ENCODE data around the gene SLC24A3.
A peak's percentile ranks its signal among the peaks of the same experiment; 100 is the strongest.
"Not testable (repeated sequence)": the region's sequence is repeated elsewhere in the genome, so short reads cannot be mapped to it uniquely, and the experiment has no call there.

SLC24A3 gene

DNA sequence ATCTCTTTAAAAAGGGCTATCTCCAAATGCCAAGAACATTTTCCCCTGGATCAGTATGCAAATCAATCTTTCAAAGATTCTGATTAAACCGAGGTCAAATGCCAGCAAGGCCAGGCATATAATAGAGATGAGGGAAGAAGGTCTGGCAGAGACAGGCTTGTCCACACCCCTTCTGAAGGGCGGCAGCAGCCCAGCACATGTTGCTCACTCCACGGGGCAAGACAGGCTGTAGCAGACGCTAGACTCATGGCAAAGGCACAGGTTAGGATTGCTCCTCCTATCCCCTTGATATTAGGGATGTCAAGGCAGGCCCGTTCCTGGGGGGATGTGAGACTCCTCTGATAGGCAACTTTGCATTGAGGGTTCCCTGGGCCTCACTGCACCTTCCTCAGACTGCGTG, 440.9 kb downstream of the SLC24A3 start:
- DNase-seq = no peak

DNA sequence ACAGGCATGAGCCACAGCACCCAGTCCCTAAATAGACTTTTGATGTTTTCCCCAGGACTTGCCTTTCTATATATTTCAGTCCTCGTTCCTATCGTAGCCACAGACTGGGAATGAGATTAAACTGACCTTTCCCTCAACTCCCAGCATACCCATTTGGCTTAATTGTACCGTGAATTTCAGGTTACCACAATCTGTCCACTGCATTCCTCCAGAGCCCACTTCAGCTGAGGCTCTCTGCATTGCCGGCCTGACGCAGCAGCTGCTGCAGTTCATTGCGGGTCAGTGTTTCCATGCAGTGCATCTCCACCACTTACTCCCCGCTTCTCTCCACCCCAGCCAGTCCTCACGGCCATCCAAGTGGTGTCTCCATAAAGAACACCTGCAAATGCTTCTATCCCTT, 442.5 kb downstream of the SLC24A3 start:
- no peak for DNase-seq

DNA sequence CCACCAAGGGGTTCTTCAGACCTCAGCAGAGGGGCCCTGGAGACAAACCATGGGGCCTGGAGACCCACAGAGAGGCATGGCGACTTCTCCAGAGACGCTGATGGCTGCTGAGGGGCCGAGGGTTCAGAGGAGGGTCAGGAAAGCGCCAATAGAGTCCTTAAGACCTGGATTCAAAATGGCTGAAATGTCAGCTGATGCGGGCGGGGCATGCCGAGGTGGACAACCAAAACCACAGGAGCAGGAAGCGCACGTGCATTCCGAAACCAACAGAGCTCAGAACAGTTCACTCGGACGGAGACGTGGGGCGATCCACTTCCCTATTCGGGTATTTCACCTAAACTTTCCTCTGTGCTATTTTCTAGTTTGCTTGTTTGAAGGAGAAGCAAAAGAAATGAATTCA, 445.7 kb downstream of the SLC24A3 start:
- no peak for DNase-seq

DNA sequence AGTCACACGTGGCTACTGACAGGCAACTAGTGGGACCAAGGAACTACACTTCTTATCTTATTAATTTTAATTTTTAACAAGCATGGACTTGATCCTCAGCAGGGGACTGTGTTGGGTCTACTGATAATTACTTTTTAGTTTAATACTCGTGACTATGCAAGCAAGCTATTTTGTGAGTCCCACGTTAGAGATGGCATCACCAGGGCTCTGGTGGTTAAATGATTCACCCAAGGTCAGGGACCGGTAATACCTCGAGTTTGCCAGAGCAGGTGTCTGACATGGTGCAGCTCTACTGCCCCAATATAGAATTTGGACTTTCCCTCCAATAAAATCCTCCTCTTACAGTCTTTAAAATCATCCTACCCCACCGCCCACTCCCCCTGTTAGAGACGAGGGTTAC, 447.0 kb downstream of the SLC24A3 start:
- no peak for DNase-seq

DNA sequence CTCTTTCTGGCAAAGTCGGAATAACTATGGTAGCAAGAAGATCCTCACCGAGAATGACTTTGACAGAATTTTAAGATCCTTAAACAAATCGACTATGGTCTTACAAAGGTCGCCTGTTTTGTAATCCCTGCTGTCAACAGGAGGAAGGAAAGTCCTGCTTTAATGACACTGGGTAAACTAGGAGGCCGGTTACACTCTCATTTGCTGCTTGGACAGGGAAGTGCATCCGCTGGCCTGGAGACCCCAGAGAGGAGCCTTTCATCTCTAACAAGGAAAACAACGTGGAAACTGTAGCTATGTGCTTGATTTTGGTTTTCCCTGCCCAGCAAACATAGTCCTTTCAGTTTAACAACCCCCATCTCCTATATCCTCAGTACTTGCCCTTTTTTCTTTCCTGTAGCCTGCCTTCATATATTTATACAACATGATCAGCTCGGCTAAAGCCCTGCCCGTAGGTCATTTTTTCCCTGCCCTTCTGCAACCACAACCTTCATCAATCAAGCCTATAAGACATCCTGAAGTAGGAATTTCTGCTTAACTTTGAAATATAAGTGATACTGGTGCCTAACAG, 448.5 kb downstream of the SLC24A3 start:
- no peak for DNase-seq

DNA sequence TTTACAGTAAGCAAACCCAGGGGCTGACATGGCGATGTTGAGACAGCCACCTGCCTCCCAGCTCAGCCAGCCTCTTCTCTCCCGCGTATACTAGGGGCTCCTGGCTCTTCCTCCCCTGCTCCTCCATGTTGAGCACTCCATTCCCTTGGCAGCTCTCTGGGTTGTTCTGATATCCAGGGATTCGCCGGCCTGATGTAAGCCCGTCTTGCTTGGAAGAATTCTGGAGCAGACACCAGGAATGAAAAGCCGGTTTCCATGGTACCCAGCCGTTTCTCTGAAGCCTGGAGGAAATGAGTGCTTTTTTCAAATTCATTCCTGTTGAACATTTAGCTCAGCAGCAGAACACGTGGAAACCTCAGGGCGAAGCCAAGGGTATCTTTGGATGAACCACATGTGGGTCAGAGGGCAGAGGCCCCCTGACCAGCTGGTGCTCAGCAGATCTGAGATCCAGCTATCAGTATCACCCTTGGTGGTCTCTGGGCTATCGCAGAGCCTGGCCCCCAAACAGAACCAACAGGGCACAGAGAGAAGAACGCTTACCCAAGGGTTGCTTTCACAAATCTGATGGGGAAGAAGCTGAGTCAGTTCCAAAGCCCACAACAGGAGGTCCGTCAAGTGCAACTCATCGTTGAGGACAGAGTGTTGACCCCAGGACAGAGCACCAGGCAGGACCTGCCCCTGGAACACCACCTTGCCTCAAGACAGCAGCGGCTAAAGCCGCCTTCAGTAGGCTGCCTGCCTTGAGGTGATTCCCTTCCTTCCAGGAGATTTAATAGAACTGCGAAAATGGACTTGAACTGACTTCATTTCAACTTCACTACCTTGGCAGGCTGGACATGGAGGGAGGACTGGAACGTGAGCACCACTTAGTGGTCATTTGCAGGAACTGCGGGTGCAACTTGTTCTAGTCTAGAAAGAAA, 449.5 kb downstream of the SLC24A3 start:
- DNase-seq = peak; percentile 6

DNA sequence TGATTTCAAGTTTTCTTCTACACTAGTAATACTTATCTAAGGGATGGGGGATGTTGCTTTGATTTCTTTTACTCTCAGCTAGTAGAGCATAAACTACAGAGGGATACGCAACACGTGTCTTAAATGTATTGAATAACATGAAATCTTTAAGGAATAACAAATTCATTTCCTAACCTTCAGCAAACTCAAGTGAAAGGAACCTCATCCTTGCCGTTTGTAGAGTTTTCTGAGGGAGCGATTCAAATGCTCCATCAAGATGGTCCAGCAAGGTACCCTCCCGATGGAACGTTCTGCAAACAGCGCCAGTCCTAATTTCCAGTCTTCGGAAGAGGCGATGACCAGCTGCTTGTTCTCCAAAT, 450.2 kb downstream of the SLC24A3 start:
- no peak for DNase-seq

DNA sequence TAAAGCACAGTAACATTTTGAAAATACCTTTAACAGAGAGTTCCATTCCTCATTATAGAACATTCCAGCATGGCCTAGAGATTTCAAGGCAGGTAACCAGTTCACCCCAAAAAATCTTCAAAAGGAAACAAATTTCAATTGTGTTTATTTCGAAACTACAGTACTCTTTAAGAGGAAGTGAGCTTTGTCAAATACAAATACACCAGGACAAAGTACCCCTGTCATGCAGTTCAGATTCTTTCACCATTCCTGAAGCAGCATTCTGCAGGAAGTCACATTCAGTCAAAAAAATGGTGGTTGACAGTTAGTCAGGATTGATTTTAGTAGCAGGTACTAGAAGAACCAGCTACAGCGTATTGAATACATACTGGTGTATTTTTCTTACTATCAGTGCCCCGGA, 456.0 kb downstream of the SLC24A3 start:
- DNase-seq = no peak

DNA sequence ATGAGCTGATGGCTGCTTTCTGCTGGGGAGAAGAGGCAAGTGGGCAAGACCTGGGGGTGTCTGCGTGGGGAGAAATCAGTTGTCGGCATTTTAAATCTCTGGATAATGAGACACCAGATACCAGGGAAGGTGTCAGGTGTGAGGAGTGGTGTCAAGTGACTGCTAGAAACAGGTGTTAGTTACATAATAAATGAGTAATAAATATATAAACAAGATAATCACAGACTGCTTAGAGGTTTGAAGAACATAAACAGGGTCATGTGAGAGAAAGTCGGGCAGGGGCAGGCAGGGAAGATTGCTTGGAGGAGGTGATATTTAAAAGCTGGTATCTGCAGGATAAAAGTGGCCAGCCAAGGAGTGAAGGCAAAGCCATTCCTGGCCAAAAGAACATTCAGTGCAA, 458.4 kb downstream of the SLC24A3 start:
- DNase-seq = no peak

DNA sequence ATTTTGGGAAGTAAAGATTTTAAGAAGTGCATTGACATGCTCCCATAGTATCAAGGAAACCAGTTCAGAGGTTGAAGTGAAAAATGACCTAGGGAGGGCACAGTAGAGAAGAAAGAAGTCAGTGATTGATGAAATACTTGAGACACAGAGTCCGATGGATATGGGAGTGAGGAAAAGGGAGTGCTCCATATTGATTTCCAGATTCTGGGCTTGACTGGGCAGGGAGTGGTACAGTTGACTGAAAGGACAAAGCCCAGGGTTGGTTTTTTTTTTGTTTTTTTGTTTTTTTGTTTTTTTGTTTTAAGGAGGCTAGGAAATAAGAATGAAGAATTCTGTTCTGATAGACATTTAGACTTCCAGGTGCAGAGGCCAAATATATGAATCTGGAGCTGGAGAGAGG, 458.9 kb downstream of the SLC24A3 start:
- DNase-seq = no peak

DNA sequence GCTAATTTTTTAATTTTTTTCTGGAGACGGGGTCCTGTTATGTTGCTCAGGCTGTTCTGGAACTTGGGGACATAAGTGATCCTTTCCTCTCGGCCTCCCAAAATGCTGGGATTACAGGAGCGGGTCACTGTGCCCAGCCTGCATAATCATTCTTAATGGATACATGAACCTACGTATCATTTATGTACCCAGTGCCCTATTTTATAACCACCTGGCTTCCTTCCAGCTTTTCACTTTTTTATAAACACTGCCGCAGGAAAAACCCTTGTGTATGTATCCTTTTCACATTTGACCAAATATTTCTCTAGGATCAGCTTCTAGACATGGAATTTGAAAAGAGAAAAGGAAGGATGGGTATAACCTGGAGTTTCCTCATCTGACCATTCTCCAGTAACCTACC, 460.1 kb downstream of the SLC24A3 start:
- no peak for DNase-seq

DNA sequence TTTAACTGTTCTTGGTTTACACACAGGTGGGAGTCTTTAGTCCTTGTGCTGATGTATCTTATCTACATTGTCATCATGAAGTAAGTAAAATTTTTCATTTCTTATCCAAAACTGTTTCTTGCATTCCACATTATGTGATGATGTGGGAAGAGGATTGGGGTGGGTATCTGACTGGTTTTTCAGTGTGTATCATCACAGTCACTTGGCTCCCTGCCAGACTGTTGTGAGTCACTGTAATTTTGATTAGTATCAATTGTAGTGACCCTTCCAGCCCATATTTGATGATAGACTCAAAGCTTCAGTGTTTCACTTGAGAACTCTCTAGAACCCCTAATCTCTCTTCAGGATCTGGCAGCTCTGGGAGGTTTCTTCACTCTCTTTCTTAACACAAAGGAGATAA, 461.1 kb downstream of the SLC24A3 start:
- DNase-seq = no peak

DNA sequence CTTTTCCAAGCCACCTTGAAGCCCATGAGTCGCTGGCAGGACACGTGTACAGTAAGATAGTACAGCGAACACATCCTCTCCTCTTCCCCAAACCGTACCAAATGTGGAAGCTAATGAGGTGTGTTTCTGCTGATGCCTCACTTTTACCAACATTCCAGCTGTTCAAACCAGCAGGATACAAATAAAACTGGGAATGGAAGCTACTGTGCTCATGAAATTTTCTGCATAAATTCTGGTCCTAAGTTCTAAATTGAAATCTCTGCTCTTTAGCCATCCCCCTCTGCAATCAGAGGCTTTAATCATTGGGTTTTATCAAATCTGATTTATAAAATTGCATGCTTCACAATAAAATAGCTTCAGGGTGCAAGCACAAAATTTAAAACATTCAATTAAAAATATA, 463.8 kb downstream of the SLC24A3 start:
- DNase-seq = no peak

DNA sequence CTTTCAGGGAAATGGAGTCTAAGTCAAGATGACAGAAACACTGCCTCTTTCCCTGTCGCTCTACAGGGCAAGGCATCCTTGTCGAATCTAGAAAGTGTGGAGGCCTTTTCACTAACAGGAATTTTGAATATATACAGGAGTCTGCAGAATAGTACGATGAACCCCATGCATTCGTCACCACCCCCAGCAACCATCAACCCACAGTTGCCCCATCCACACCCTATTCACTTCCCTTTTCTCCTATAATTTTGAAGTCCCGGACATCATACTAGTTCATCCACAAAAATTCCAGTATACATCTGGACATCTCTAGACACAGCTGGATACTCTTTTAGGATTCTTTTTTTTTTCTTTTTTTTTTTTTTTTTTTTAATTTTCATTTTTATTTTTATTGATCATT, 464.9 kb downstream of the SLC24A3 start:
- DNase-seq = no peak

DNA sequence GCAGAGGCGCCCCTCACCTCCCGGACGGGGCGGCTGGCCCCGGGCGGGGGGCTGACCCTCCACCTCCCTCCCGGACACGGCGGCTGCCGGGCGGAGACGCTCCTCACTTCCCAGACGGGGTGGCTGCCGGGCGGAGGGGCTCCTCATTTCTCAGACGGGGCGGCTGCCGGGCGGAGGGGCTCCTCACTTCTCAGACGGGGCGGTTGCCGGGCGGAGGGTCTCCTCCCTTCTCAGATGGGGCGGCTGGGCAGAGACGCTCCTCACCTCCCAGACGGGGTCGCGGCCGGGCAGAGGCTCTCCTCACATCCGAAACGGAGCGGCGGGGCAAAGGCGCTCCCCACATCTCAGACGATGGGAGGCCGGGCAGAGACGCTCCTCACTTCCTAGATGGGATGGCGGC, 466.1 kb downstream of the SLC24A3 start:
- DNase-seq = not testable (repeated sequence)

DNA sequence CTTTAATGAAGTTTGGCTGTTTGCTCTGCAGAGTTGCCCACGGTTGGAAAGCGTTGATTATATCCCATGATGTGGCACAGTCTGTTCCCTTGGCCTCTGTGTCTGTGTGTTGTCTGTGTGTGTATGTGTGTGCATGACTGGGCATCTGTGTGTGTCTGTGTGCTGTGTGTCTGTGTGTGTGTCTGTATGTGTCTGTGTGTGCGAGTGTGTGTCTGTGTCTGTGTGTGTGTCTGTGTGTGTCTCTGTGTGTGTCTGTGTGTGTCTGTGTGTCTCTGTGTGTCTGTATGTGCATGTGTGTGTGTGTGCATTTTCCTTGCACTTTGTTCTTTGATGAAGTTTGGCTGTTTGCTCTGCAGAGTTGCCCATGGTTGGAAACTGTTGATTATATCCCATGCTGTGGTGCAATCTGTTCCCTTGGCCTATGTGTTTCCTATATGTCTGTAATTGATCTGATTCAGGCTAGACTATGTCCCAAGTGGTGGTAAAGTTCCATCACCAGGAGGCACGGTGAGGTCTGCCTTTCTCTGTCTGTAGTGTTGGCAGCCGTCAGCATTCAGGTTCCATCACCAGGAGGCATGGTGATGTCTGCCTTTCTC, 467.6 kb downstream of the SLC24A3 start:
- no peak for DNase-seq

DNA sequence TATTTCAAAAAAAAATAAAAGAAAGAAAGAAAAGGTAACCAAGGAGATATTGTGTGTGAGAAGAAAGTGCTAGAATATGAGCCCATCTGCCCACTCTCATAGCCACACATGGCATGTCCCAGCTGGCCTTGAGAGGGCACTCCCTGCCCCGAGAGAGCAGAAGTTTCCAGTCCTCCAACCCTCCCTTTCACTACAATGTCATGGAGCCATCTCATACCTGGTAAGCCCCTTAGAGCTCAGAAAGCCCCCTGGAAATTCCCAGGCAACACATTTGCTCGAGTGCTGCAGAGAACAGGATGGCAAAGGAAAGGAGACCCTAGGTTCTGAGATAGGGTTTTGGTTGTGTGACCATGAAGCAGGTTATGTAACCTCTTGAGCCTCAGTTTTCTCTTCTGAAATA, 469.8 kb downstream of the SLC24A3 start:
- no peak for DNase-seq

DNA sequence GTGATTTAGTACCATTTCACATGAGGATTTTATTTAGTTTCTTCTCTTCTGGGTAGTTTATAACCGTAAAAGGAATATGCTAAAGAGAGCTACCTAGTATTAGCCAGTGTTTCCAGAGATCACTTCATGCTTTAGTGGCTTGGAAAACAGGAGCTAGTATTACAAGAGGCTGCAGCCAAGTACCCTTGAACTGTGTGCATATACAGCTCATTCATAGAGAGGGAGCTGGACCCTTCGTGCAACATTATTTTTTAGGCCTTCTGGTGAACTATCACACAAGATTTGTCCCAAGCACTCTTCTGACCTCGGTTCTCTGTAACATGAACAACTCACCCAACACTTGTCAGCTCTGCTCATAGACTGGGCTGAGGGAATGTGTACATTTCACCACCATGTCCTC, 470.7 kb downstream of the SLC24A3 start:
- no peak for DNase-seq

DNA sequence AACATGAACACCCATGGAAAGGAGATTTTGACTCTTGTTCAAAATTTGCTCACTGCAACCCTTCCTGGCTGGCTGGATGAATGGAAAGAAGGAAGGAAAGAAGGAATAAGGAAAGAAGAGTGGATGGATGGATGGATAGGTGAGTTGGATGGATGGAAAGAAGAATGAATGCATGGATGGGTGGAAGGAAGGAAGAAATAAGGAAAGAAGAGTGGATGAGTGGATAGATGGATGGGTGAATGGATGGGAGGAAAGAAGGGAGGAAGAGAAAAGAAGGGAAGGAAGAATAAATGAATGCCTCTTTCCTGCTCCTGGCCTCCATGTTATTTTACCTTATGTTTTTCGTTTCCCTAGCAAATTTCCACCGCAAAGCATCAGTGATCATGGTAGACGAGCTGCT, 471.4 kb downstream of the SLC24A3 start:
- DNase-seq = no peak

DNA sequence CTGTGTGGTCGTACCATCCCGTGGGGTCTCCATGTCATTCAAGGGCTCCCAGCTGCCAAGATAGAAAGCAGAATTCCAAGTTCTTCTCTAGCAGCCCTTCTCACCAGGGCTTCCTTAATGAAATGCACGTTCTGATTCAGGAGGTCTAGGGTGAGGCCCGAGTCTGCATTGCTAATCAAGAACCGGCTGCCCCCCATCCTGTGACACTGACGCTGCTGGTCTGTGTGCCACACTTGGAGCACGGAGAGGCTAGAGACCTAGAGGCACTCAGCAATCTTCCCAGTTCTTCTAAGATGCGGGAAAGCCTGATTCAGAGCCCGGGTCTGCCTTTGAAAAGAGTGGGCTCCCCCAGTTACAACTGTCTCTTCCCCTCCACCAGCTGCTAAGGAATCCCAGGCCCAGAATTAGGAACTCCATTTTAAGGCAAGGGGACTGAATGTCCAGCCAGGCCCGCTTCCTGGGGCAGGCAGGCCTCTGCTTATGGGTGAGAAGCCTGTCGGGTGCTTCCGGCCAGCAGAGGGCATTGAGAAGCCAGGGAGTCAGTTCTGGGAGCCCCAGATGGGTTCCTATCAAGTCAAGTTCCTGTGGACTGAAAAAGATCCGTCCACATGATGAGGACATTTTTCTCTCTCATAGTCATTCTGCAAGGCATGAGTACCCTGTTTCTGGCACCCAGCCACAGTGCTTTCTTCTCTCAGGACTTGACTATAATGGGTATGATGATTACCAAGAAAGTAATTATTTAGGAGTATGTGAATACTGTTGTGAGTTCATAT, 475.8 kb downstream of the SLC24A3 start:
- no peak for DNase-seq

DNA sequence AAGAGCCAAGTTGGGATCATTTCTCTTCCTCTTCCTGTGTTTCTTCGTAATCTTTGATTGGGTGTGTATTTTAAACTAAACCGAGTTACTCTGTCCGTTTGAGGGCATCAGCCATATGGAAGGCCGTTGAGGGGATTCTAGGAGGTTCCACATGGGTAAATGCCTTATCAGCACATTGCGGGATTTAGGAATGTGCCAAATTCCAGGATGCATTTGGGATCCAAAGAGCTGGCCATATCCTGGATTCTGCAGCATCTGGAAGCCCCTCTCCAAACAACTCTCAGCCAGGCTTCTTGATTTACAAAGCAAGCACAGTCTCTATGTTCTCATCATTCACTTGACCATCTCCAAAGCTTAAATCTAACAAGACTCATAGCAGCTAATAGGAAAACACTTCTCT, 478.0 kb downstream of the SLC24A3 start:
- DNase-seq = no peak

DNA sequence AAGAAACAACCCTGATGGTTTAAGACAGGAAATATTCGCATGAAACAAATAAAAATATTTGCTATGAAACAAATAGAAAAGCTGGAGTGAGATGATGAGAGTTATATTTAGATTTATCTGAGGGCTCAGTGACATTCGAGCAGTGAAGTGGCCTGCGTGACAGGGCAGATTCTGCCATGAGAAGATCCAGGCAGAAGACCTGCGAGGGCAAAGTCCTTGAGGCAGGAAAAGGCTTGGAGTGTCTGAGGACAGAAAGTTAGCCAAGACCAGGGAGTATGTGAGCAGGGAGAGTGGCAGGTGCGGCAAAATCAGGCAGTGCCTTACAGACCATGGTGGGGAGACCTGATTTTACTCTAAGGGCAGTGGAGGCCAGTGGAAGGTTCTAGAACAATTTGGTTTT, 478.7 kb downstream of the SLC24A3 start:
- DNase-seq = no peak

DNA sequence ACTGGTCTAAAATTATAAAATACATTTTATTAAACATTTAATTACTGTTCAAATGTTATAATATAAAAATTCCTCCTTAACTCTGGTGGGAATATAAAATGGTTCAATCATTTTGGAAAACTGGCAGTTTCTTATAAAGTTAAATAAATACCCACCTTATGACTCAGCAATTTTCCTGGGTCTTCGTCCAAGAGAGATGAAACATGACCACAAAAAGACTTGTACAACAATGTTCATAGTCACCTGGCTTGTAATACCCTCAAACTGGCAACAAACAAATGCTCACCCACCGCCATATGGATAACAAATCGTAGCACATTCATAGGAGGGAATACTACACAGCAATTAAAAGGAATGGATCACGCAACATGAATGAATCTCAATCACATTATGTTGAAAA, 479.7 kb downstream of the SLC24A3 start:
- no peak for DNase-seq

Data from T-helper 9 cell (primary cell).